ENCODE data around the gene NEGR1.

- no peak for TF ChIP-seq CTCF (IDR thresholded peaks at IDR 0.05; ENCODE audit: extremely low read depth in 1 of 2, insufficient read depth in 1 of 2, low read depth in 1 of 2, low read length in 2 of 2)
- TF ChIP-seq POLR2A (IDR thresholded peaks at IDR 0.05; ENCODE audit: low read depth, low read length), result no peak
- no peak for TF ChIP-seq POLR2AphosphoS5 (IDR thresholded peaks at IDR 0.05; ENCODE audit: insufficient read depth, low read depth, low read length)
- TF ChIP-seq JUN (IDR thresholded peaks at IDR 0.05; ENCODE audit: borderline replicate concordance, insufficient read depth, insufficient read length, low read depth), result no peak
- TF ChIP-seq GATA2 (IDR thresholded peaks at IDR 0.05; ENCODE audit: insufficient read depth, insufficient read length, low read depth, low read length), result no peak
Observed at GRCh38 chr1:72094209-72094608, 188.1 kb downstream of the NEGR1 start.
